GM12801 (cell line): Measurements from ENCODE around the gene TULP1.

Source experiments
- TF ChIP-seq, protein P1 (sequence below): IDR thresholded peaks from one replicate; pipeline ENCODE4 v1.5.1; 2011; ENCODE audit warnings: control low read depth; ENCODE audit not compliant: insufficient read length; ENCODE audit errors: extremely low read depth

TULP1 gene

GRCh38 chr6:35476004-35476403, 36.7 kb downstream of the TULP1 start:
- TF ChIP-seq, protein P1, sequence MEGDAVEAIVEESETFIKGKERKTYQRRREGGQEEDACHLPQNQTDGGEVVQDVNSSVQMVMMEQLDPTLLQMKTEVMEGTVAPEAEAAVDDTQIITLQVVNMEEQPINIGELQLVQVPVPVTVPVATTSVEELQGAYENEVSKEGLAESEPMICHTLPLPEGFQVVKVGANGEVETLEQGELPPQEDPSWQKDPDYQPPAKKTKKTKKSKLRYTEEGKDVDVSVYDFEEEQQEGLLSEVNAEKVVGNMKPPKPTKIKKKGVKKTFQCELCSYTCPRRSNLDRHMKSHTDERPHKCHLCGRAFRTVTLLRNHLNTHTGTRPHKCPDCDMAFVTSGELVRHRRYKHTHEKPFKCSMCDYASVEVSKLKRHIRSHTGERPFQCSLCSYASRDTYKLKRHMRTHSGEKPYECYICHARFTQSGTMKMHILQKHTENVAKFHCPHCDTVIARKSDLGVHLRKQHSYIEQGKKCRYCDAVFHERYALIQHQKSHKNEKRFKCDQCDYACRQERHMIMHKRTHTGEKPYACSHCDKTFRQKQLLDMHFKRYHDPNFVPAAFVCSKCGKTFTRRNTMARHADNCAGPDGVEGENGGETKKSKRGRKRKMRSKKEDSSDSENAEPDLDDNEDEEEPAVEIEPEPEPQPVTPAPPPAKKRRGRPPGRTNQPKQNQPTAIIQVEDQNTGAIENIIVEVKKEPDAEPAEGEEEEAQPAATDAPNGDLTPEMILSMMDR = no peak

DNA sequence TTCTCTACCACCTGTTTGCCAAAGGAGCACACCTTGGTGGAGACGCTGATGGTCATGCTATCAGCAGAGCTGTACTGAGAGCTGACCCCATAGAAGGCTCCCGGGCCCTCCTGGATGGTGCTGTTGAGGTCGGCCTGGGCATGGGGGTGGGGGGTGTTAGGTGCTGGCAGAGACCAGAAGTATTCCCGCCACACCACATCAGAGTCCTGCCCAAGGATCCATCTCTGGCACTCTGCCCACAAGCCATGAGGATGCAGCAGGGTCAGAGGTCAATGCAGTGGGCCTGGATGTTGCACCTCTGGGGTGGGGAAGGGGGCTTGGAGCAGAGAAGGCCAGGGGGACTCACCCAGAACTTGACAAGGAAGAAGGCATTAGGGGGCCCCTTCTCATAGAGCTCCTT, 37.1 kb downstream of the TULP1 start:
- TF ChIP-seq, protein P1 = no peak

DNA sequence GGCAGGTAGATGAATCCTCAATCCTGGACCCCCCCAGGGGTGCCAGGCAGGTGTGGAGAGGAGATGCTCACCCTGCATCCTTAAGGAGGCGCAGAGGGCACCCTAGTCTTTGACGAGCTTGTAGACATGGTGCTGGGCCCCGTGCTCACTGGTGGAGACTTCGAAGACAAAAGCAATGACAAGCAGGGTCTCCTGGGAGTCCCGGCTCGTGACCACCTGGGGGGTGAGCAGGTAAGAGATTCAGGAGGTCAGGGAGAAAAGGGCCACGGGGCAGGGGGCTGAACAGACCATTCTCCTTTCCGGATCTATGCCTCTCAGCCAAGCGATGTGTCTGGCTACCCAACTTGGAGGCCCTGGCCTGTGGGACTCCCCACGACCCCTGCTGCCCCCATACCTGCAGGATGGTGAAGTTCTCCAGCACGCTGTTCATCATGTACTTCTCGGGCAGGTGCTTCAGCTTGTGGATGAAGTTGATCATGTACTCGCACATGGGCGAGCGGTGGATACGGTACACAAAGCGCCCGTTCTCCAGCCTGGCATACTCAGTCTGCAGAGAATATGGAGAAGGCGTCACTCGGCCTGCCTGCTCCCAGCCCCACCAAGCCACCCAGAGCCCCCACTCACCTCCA, 37.6 kb downstream of the TULP1 start:
- TF ChIP-seq, protein P1 = no peak

DNA sequence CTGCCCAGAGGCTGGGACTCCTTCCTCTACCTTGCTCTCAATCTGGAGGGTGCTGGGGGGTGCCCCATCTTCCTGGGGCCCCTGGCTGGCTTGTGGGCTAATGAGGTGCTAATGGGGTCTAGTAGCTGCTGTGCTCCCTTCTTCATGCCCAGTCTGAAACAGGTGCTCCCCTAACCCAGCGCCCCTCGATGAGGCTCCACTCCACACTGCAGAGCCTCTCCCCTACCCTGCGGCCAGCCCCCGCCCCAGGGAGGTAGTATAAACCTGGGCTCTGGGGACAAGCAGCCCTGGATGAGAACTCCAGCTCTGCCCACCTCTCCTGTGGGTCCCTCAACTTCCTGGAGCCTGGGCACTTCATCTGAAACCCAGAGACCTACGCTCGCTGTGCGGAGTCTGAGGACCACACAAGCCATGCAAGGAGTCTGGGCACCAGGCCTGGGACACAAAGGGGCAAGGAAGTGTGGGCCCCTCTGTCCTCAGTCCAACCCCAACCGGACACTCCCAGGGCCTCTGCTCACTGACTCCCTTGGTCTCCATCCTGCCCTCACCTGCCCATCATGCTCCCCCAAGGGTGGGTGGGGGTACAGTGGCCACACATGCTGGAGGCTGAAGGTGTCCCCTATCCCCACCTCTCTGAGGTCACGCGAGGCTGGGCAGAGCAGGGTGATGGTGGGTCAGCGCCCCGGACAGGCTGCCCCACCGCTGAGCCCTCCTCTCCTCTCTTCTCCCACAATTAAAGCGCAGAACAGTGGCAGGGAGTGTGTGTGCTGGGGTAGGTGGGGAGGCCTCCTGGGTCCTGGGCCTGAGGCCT, 38.4 kb downstream of the TULP1 start:
- TF ChIP-seq, protein P1 = no peak

DNA sequence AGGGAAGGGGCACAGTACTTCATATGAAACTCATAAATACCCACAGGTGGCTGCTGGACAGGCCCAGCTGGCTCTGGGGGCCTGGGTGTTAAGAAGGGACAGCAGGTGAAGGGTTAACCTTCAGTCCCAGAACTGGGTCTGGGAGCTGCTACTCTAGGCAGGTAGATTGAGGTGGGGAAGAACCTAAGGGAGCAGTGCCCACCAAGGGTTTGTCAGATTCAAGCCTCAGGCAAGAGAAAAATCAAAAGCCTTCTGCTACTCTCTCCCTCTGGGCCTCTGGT, 38.9 kb downstream of the TULP1 start:
- TF ChIP-seq, protein P1 = no peak

GRCh38 chr6:35473075-35473849, 39.4 kb downstream of the TULP1 start:
- TF ChIP-seq, protein P1 = no peak

DNA sequence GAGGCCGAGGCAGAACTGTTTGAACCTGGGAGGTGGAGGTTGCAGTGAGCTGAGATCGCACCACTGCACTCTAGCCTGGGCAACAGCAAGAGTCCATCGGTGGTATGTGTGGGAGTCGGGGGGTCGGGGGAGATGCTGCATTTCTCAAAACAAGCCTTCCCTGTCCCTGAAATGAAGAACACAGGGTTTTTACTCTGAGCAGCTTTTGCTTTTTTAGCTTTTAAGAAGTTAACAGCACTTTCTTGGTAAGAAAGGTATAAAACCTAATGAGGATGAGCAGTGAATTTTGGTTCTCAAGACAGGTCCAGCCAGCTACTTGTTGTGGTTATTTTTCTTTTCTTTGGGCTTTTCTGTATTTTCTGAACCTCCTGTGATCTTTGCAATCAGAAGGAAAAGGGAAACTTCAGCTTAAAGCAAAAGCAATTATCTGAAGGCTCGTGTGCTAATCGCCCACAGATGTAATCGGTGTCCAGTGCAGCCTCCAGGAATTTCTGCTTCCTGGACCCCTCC, 40.8 kb downstream of the TULP1 start:
- TF ChIP-seq, protein P1 = no peak
